NCI-H146 treated with DMSO at 0.1 percent for 48 hours (cell line): Measurements from ENCODE around the gene SUSD6.
A peak's percentile ranks its signal among the peaks of the same experiment; 100 is the strongest.

ENCODE experiments used
- DNase-seq: peaks from one replicate; lab custom pipeline; 2025; ENCODE audit not compliant: unreplicated experiment; lab: John Stamatoyannopoulos, UW

SUSD6 gene

GRCh38 chr14:69611172-69612013 lies at the start of gene SUSD6:
Gene SUSD6, plus strand, starts transcription at chr14:69611596. Its CDS starts 46,997 bp downstream, at chr14:69658593.
- peak; percentile 57 for DNase-seq

GRCh38 chr14:69561893-69562292 lies 49.5 kb upstream of the SUSD6 start:
- DNase-seq, result peak; percentile 16

- DNase-seq, result no peak
Observed at GRCh38 chr14:69567563-69567962, 43.8 kb upstream of the SUSD6 start.

GRCh38 chr14:69569859-69570258 lies 41.5 kb upstream of the SUSD6 start:
- no peak for DNase-seq

GRCh38 chr14:69570836-69571330 lies 40.5 kb upstream of the SUSD6 start:
- DNase-seq, result no peak

- no peak for DNase-seq
Observed at GRCh38 chr14:69571449-69572029, 39.9 kb upstream of the SUSD6 start.

GRCh38 chr14:69572030-69572840 lies 39.2 kb upstream of the SUSD6 start:
- no peak for DNase-seq

- no peak for DNase-seq
Observed at GRCh38 chr14:69572841-69573135, 38.6 kb upstream of the SUSD6 start.

- DNase-seq, result no peak
Observed at GRCh38 chr14:69573205-69573830, 38.1 kb upstream of the SUSD6 start.

- DNase-seq, result no peak
Observed at GRCh38 chr14:69573831-69574262, 37.5 kb upstream of the SUSD6 start.

GRCh38 chr14:69574263-69574953 lies 37.0 kb upstream of the SUSD6 start, which contains the start of gene CCDC177:
Gene CCDC177, minus strand, starts transcription at chr14:69574871. Its CDS starts 1,249 bp downstream, at chr14:69573622.
- peak; percentile 44 for DNase-seq

- DNase-seq, result no peak
Observed at GRCh38 chr14:69574954-69575295, 36.5 kb upstream of the SUSD6 start.

- DNase-seq, result no peak
Observed at GRCh38 chr14:69579476-69579875, 31.9 kb upstream of the SUSD6 start.

GRCh38 chr14:69580009-69580577 lies 31.3 kb upstream of the SUSD6 start:
- DNase-seq, result peak; percentile 57

GRCh38 chr14:69581316-69581935 lies 30.0 kb upstream of the SUSD6 start:
- DNase-seq, result no peak

GRCh38 chr14:69582212-69582611 lies 29.2 kb upstream of the SUSD6 start:
- no peak for DNase-seq

GRCh38 chr14:69582829-69583228 lies 28.6 kb upstream of the SUSD6 start:
- no peak for DNase-seq

- no peak for DNase-seq
Observed at GRCh38 chr14:69584389-69584788, 27.0 kb upstream of the SUSD6 start.

GRCh38 chr14:69586404-69586803 lies 25.0 kb upstream of the SUSD6 start:
- DNase-seq, result no peak

- DNase-seq, result no peak
Observed at GRCh38 chr14:69587389-69587788, 24.0 kb upstream of the SUSD6 start.
